ENCODE results near the gene LDLRAD4.

DNA sequence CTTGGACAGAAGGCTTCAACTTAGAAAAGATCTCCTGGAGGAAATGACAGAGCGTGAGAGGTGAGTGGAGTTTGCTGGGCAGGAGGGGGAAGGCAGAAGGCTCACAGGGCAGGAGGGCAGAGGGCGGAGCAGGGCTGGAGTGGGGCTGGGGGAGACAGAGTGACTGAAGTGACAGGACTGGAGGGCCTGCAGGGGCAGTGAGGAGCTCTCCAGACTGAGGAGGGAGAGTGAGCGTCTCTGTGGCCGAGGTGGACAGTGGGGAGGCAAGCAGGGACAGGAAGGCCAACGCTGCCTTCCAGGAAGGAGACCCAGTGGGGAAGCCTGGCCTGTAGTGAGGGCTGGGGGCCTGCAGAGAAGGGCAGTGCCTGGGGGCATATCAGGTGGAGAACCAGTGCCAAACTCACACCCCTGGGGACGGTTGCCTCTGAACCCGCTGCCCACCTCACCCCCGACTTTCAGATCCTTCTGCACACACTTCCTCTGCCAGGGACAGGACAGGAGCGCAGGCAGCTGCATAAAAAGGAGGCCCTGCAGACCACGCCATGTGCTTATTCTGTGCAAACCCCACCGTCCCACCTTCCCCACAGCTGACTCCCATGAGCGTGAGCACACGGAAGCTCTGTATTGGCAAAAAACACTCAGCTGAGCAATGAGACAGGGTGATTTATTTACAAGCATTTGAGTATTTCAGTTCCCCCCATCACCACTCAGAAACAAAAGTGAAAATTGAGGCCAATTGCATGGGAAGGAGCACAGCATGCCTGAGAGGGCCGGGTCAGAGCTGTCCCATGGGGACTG, 263.5 kb downstream of the LDLRAD4 start:
- TF ChIP-seq CTCF (IDR thresholded peaks at IDR 0.05) (no peak), POLR2A (IDR thresholded peaks at IDR 0.05; ENCODE audit: low read depth) (no peak), EP300 (IDR thresholded peaks at IDR 0.05) (no peak), POLR2AphosphoS5 (IDR thresholded peaks at IDR 0.05) (no peak)
